AG08395 (cell line): ENCODE data around the gene OFD1.

Experiments
- DNase-seq: peaks from one replicate; pipeline ENCODE4 v3.0.0; 2012; ENCODE audit warnings: mixed read lengths, low spot score

The OFD1 gene

DNA sequence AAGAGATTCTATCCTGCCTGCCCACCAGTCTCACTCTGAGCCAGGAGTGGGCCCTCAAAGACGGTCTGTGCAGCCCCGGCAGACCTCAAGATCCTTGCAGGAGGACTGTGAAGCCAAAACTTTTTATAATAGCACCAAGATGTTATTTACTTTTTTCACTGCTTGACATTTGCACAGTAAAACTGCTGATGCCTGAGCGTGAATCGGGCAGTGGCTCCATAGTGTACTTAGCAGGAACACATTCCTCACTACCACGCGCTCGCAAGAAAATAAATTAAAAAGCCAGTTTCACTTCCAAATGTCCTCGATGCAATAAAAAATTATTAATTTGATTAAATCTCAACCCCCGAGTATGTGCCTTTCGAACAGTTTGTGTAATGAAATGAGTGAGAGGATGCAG lies 59.9 kb downstream of the OFD1 start:
- DNase-seq = no peak

GRCh38 chrX:13797512-13797911 lies 63.0 kb downstream of the OFD1 start:
- no peak for DNase-seq

DNA sequence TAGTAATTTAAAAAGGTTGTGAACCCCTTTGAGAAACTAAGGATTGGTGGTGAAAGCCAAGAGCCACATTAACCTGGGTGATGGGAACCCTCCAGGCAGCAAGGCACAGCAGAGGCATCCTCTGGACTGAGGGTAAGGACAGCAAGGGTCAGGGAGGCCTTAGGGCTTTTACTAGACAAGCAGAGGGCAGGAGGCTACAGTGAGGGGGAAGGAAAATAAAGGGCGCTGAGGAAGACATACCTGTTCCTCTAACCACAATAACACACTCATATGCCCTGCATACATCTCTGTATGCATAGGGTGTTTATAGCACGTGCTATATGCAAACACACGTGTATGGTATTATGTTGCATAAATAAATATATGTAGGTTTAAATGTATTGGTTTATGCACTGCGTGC lies 63.6 kb downstream of the OFD1 start:
- no peak for DNase-seq

- DNase-seq = no peak
These were observed 68.6 kb downstream of the OFD1 start for GRCh38 chrX:13803116-13803515.

GRCh38 chrX:13805241-13805640 lies 70.7 kb downstream of the OFD1 start:
- no peak for DNase-seq

DNA sequence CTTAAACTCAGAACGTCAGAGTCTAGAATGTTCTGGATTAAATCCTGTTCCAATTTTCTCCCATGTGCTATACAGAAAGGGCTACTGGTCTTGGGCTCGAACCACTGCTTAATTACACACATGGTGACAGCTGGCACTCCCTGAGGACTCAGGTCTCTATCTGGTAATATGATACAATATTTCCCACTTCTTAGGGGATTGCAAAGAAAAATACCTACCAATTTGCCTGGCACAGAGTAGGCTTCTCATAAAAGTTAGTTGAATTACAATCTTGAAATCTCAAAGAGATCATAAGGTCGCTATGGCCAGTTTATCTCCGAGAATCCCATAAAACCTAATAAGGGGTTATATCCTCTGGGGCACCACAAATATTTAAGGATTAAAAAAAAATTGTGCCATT lies 73.7 kb downstream of the OFD1 start:
- no peak for DNase-seq

- peak; percentile 9 for DNase-seq
These were observed 74.3 kb downstream of the OFD1 start for GRCh38 chrX:13808865-13809264.

GRCh38 chrX:13815664-13816063 lies 81.1 kb downstream of the OFD1 start:
- DNase-seq = no peak

GRCh38 chrX:13816176-13816575 lies 81.6 kb downstream of the OFD1 start:
- DNase-seq = no peak

DNA sequence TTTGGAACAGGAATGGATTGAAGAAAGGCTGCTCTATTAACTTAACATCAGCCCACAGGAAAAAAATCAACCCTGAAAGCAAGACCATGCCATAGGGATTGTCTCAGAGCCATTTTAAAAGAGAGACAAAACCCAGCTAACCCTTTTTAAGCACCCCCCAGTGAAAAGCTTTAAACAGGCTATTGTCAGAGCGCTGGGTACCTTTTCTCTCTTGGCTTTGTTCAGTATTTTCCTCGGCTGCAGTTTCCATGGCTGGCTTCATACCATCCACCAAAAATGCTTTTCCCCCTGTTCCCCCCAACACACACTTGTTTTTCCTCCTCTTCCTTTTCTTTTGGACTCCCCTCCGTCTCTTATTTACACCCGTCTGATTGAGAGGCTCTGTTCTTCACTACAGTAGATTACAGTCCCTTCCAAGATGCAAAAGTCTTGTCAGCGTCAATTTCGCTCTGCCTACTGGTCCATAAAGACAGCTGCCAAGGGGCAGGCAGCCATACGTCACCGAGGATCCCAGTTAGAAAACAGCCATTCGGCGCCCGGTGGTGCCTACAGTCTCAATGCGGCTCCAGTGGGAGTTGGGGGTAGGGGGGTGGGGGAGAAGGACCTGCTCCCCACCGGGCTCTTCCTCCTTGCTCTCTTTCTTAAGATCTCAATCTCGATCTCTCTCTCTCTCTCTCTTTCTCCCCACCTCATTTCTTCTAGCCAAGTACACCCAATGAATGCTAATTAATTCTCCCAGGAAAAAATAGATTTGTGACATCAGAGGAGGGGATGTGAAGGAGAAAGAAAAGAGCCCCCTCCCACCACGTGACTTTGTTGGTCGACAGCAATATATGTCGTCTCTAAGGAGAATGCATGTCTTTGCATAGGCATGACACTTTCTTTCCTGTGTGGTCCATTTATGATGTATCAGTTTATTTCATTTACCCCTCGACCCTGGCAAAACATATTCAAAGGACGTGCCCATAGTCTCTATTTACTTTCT lies 82.4 kb downstream of the OFD1 start, which contains the start of gene GPM6B:
Gene GPM6B (minus strand): TSS at position 451 of the 985 bp plus-strand sequence. CDS start 189 bp downstream, at position 262.
- DNase-seq = no peak
